ENCODE results near the gene PPP1R14C.

DNA sequence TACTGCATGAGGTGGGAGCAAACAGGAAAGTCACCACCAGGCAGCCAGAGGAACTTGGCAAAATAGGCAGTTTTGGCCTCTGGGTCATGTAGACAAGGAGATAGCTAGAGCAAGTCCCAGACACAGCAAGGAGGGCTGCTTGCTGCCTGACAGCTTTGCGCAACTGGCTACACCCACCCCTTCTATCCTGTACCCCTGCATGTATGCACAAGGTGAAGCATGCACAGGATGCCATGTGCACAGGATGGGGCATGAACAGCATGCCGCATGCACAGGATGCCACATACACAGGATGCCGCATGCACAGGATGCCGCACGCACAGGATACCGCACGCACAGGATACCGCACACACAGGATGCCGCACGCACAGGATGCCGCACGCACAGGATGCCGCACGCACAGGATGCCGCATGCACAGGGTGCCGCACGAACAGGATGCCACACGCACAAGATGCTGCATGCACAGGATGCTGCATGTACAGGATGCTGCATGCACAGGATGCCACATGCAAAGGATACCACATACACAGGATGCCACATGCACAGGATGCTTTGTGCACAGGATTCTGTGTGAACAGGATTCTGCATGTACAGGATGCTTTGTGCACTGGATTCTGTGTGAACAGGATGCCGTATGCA lies 121.0 kb downstream of the PPP1R14C start:
- no peak for TF ChIP-seq FOXK2 (IDR thresholded peaks at IDR 0.05)
- TF ChIP-seq MXI1 (IDR thresholded peaks at IDR 0.05; ENCODE audit: low read depth, low read length), result no peak
- no peak for TF ChIP-seq EZH2 (IDR thresholded peaks at IDR 0.05; ENCODE audit: borderline replicate concordance, control insufficient read depth, low read depth, low read length)

Measured in GM12878 (cell line).